Keratinocyte (primary cell): ENCODE measurements around the gene UBAC2. TPM values are rescaled to one million over a fixed set of nuclear protein-coding genes. Genes with fewer than 3 reads are reported as not detected.

ENCODE experiments used
- DNase-seq: peaks from one replicate; pipeline ENCODE4 v3.0.0-alpha.2; 2011; ENCODE audit warnings: low read depth, missing footprints, low spot score
- FAIRE-seq: peaks from 2 replicates; lab custom pipeline; 2011; peaks lifted over from hg19 to GRCh38; lab: Jason Lieb, UNC
- H2AFZ ChIP-seq: 2 replicates; pipeline ENCODE4 v1.6.0; 2012; ENCODE audit warnings: low read length, control low read depth, inconsistent platforms; ENCODE audit not compliant: control insufficient read depth
- H3K27ac ChIP-seq: 2 replicates; pipeline ENCODE4 v1.5.1; 2011; ENCODE audit warnings: low read length; ENCODE audit not compliant: control insufficient read depth, insufficient read depth
- H3K27me3 ChIP-seq: 3 replicates; pipeline ENCODE4 v1.6.0; 2011; ENCODE audit warnings: low read length; ENCODE audit not compliant: control insufficient read depth, insufficient read depth; ENCODE audit errors: extremely low read depth
- H3K36me3 ChIP-seq, 2 experiments: 2 replicates in 1 of 2; 3 replicates in 1 of 2; pipeline ENCODE4 v1.5.1; 2011; ENCODE audit warnings: low read length in 2 of 2, mild to moderate bottlenecking in 1 of 2; ENCODE audit not compliant: control insufficient read depth in 2 of 2, insufficient read depth in 2 of 2; ENCODE audit errors: extremely low read depth in 1 of 2
- H3K4me1 ChIP-seq: 3 replicates; pipeline ENCODE4 v1.5.1; 2011; ENCODE audit warnings: low read length; ENCODE audit not compliant: control insufficient read depth, insufficient read depth; ENCODE audit errors: extremely low read depth
- H3K4me2 ChIP-seq: 3 replicates; pipeline ENCODE4 v1.6.0; 2011; ENCODE audit warnings: low read depth, low read length; ENCODE audit not compliant: control insufficient read depth, insufficient read depth; ENCODE audit errors: extremely low read depth
- H3K4me3 ChIP-seq, 3 experiments: fragments of 200-600 bp in 1 of 3; sonication (generic) in 1 of 3; 2 replicates in 2 of 3; 3 replicates in 1 of 3; pipeline ENCODE4 v1.5.1; 2011 to 2016; ENCODE audit warnings: low read length in 3 of 3, mild to moderate bottlenecking in 3 of 3, control low read depth in 2 of 3, inconsistent platforms in 1 of 3, low read depth in 1 of 3, mixed read lengths in 1 of 3, mixed run types in 1 of 3, moderate library complexity in 1 of 3; ENCODE audit not compliant: control insufficient read depth in 2 of 3, insufficient read depth in 2 of 3; ENCODE audit errors: extremely low read depth in 1 of 3
- H3K79me2 ChIP-seq: 2 replicates; pipeline ENCODE4 v1.6.0; 2012; ENCODE audit warnings: low read length; ENCODE audit not compliant: control insufficient read depth, insufficient read depth
- H3K9ac ChIP-seq: 3 replicates; pipeline ENCODE4 v1.6.0; 2011; ENCODE audit warnings: low read length; ENCODE audit not compliant: control insufficient read depth, insufficient read depth; ENCODE audit errors: extremely low read depth
- H3K9me1 ChIP-seq: 3 replicates; pipeline ENCODE4 v1.6.0; 2011; ENCODE audit warnings: low read length; ENCODE audit not compliant: control insufficient read depth, insufficient read depth; ENCODE audit errors: extremely low read depth
- H3K9me3 ChIP-seq: 2 replicates; pipeline ENCODE4 v1.5.1; 2012; ENCODE audit warnings: low read depth, low read length; ENCODE audit not compliant: control insufficient read depth
- H4K20me1 ChIP-seq: 3 replicates; pipeline ENCODE4 v1.6.0; 2011; ENCODE audit warnings: low read length; ENCODE audit not compliant: control insufficient read depth, insufficient read depth; ENCODE audit errors: extremely low read depth
- CTCF ChIP-seq, 3 experiments: IDR thresholded peaks in 1 of 3; conservative IDR thresholded peaks in 1 of 3; optimal IDR thresholded peaks in 1 of 3; 2 replicates in 2 of 3; 3 replicates in 1 of 3; pipeline versions ENCODE3 to v1.5.1; 2011; ENCODE audit warnings: low read length in 3 of 3, mild to moderate bottlenecking in 3 of 3, moderate library complexity in 2 of 3, control low read depth in 1 of 3, inconsistent platforms in 1 of 3; ENCODE audit not compliant: insufficient read depth in 2 of 3; ENCODE audit errors: extremely low read depth in 1 of 3
- EZH2 ChIP-seq: IDR thresholded peaks from one replicate; pipeline ENCODE4 v1.6.1; 2012; ENCODE audit warnings: inconsistent platforms, mild to moderate bottlenecking, low read length, moderate library complexity
- dilution Hi-C: fragments of 300-500 bp; cut with MboI; formaldehyde crosslinking; loops from one replicate; pipeline ENCODE4 v1.7.0; 2020; ENCODE audit warnings: low sequenced_read_pairs; ENCODE audit not compliant: extremely low pct_ligation_motif_present
- polyA plus RNA-seq, 5 experiments: library from polyadenylated mRNA; depleted of rRNA in 3 of 5; stranded (reverse) in 3 of 5; stranded (forward) in 1 of 5; unstranded in 1 of 5; fragments of >200 nt; gene quantifications; 1 replicate in 1 of 5; 2 replicates in 3 of 5; 3 replicates in 1 of 5; pipeline versions ENCODE4 v1.2.1 to v1.2.3, GENCODE V29; 2011 to 2012; ENCODE audit warnings: missing spikeins in 2 of 5, low read depth in 1 of 5, low replicate concordance in 1 of 5

Gene UBAC2
- polyA plus RNA-seq, 1 donor (not counting 4 experiments of a cell fraction or from before 2014, with no cell fraction given), result 104 TPM

- H3K79me2 ChIP-seq, result no peaks in the 10 kb centered on the region
- no peaks in the 10 kb centered on the region for H3K9me3 ChIP-seq
- H4K20me1 ChIP-seq, result no peaks in the 10 kb centered on the region
- no peak overlapping the region for H3K4me2 ChIP-seq
- no peak overlapping the region for H3K27ac ChIP-seq
- no peak for TF ChIP-seq EZH2
- TF ChIP-seq CTCF (optimal IDR thresholded peaks at IDR 0.05 in 1 of 3, IDR thresholded peaks at IDR 0.05 in 1 of 3, conservative IDR thresholded peaks at IDR 0.05 in 1 of 3; ENCODE audit: extremely low read depth in 1 of 3, insufficient read depth in 2 of 3, low read length in 3 of 3), result no peak
- FAIRE-seq (no peak), DNase-seq (no peak)
- H3K4me1 ChIP-seq, result no peaks in the 10 kb centered on the region
- no peaks in the 10 kb centered on the region for H3K27me3 ChIP-seq
- no peak overlapping the region for H2AFZ ChIP-seq
- dilution Hi-C loops, result no loop called here
- H3K9ac ChIP-seq, result no peak overlapping the region
- H3K9me1 ChIP-seq, result no peaks in the 10 kb centered on the region
- no peak overlapping the region for H3K4me3 ChIP-seq
- H3K36me3 ChIP-seq, result peaks cover 0 to 8% of the 10 kb centered on the region in 2 experiments
These were observed 79.0 kb downstream of the UBAC2 start for GRCh38 chr13:99279637-99280036.

GRCh38 chr13:99280166-99280565 lies 79.5 kb downstream of the UBAC2 start:
- DNase-seq (no peak), FAIRE-seq (no peak)
- Histone ChIP-seq H3K4me3 (no peak overlapping the region), H3K9ac (no peak overlapping the region), H4K20me1 (no peaks in the 10 kb centered on the region), H3K4me1 (no peaks in the 10 kb centered on the region), H3K27ac (no peak overlapping the region), H3K4me2 (no peak overlapping the region), H3K27me3 (no peaks in the 10 kb centered on the region), H3K9me1 (no peaks in the 10 kb centered on the region), H3K36me3 (peaks cover 0 to 8% of the 10 kb centered on the region in 2 experiments), H2AFZ (no peak overlapping the region), H3K9me3 (no peaks in the 10 kb centered on the region), H3K79me2 (no peaks in the 10 kb centered on the region)
- dilution Hi-C loops, result no loop called here
- no peak for TF ChIP-seq EZH2
- TF ChIP-seq CTCF (optimal IDR thresholded peaks at IDR 0.05 in 1 of 3, IDR thresholded peaks at IDR 0.05 in 1 of 3, conservative IDR thresholded peaks at IDR 0.05 in 1 of 3; ENCODE audit: extremely low read depth in 1 of 3, insufficient read depth in 2 of 3, low read length in 3 of 3), result no peak
